Activated CD8-positive, alpha-beta memory T cell treated with anti-CD3 and anti-CD28 coated beads for 4 hours (primary cell): ENCODE data around the gene GEMIN7.
A peak's percentile ranks its signal among the peaks of the same experiment; 100 is the strongest.
"Not testable (repeated sequence)": the region's sequence is repeated elsewhere in the genome, so short reads cannot be mapped to it uniquely, and the experiment has no call there.

Experiments
- DNase-seq, 2 donors: peaks; one replicate each; pipeline ENCODE4 v3.0.0-alpha.2; 2020; ENCODE audit warnings: low read depth in 2 of 2

GEMIN7 gene

GRCh38 chr19:45104658-45105349, 25.7 kb downstream of the GEMIN7 start:
- DNase-seq: no peak

- not testable (repeated sequence) for DNase-seq
Measured at GRCh38 chr19:45106363-45106762, 27.3 kb downstream of the GEMIN7 start.

GRCh38 chr19:45107621-45108150, 28.6 kb downstream of the GEMIN7 start:
- no peak for DNase-seq

GRCh38 chr19:45110851-45111266, 31.8 kb downstream of the GEMIN7 start:
- DNase-seq: no peak

- DNase-seq: no peak
Measured at GRCh38 chr19:45112111-45112827, 33.2 kb downstream of the GEMIN7 start.

- DNase-seq: no peak
Measured at GRCh38 chr19:45113628-45114027, 34.6 kb downstream of the GEMIN7 start.

- DNase-seq: no peak
Measured at GRCh38 chr19:45114116-45114515, 35.1 kb downstream of the GEMIN7 start.

- no peak for DNase-seq
Measured at GRCh38 chr19:45115809-45116615, 37.0 kb downstream of the GEMIN7 start.

- DNase-seq: peak; percentile 32 to 33
Measured at GRCh38 chr19:45117167-45117594, 38.1 kb downstream of the GEMIN7 start.

- DNase-seq: no peak
Measured at GRCh38 chr19:45117671-45118070, 38.6 kb downstream of the GEMIN7 start.

- no peak for DNase-seq
Measured at GRCh38 chr19:45118106-45118505, 39.0 kb downstream of the GEMIN7 start.

GRCh38 chr19:45118591-45119355, 39.7 kb downstream of the GEMIN7 start:
- not testable (repeated sequence) for DNase-seq

GRCh38 chr19:45119582-45119981, 40.5 kb downstream of the GEMIN7 start:
- no peak for DNase-seq

GRCh38 chr19:45121827-45122345, 42.8 kb downstream of the GEMIN7 start:
- no peak for DNase-seq

GRCh38 chr19:45122832-45123231, 43.8 kb downstream of the GEMIN7 start:
- no peak for DNase-seq

GRCh38 chr19:45123440-45123850, 44.4 kb downstream of the GEMIN7 start:
- no peak for DNase-seq

- no peak for DNase-seq
Measured at GRCh38 chr19:45124021-45124420, 45.0 kb downstream of the GEMIN7 start.

- no peak for DNase-seq
Measured at GRCh38 chr19:45125360-45125759, 46.3 kb downstream of the GEMIN7 start.

GRCh38 chr19:45125975-45126493, 47.0 kb downstream of the GEMIN7 start:
- peak; percentile 31 to 44 for DNase-seq

- DNase-seq: no peak
Measured at GRCh38 chr19:45126654-45127053, 47.6 kb downstream of the GEMIN7 start.

GRCh38 chr19:45128146-45128545, 49.1 kb downstream of the GEMIN7 start:
- no peak for DNase-seq
